ENCODE measurements around the gene FBLIM1. TPM values are rescaled to one million over a fixed set of nuclear protein-coding genes. Genes with fewer than 3 reads are reported as not detected.
"Not testable (repeated sequence)": the region's sequence is repeated elsewhere in the genome, so short reads cannot be mapped to it uniquely, and the experiment has no call there.

The FBLIM1 gene
- total RNA-seq, 1 donor from 2014 or later: 14.6 TPM

GRCh38 chr1:15768388-15768787 is 9.8 kb downstream of the FBLIM1 start:
- no peak for DNase-seq

DNA sequence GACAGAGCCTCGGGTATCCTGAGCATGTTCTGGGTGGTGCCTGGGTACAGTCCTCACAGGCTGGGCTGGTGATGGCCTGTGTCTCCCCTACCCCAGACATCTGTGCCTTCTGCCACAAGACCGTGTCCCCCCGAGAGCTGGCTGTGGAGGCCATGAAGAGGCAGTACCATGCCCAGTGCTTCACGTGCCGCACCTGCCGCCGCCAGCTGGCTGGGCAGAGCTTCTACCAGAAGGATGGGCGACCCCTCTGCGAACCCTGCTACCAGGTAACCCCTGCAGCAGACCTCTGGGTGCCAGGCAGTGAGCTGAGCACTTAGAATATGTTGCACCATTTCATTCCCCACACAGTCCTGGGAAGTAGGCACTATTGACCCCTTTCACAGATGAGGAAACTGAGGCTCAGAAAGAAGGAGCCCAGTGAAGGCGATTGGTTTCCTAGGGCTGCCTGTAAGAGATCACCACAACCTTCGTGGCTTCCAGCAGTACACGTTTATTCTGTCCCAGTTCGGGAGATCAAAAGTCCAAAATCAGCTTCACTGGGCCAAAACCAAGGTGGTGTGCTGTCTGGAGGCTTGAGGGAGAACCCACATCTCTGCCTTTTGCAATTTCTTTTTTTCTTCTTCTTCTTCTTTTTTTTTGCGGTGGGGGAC is 11.8 kb downstream of the FBLIM1 start:
- no peak for DNase-seq

DNA sequence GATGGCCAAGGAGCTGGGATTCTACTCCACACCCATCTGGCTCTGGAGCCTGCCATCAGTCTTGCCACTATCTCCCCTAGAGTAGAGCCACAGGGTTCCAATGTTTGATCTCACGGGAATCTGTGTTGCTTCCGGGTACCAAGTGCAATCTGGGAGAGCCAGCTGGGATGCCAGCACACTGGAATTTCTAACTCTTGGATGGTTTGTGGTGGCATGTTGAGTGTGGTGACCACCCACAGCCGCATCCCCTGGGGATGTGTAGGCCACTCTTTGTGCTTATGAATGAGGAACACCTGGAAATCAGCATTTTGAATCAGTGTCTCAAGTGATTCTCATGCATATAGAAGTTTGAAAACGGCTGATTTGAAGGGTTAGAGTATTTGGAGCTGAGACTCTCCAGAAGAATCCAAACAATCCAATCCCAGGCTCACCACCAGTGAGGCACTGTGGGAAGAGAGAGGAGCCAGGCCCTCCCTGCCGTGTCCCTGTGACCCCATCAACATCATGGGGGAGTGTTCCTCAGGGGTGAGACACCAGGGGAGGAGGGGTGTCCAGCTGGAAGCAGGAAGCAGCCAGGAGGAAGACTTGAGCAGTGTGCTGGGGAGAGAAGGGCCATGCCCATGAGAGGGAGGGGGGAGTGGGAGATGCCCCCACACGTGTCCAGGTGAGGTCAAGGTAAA is 13.4 kb downstream of the FBLIM1 start:
- DNase-seq: no peak

- no peak for DNase-seq
Measured at GRCh38 chr1:15775706-15776105, 17.1 kb downstream of the FBLIM1 start.

- DNase-seq: no peak
Measured at GRCh38 chr1:15777909-15778707, 19.5 kb downstream of the FBLIM1 start.

GRCh38 chr1:15785683-15786082 is 27.1 kb downstream of the FBLIM1 start:
- DNase-seq: no peak

DNA sequence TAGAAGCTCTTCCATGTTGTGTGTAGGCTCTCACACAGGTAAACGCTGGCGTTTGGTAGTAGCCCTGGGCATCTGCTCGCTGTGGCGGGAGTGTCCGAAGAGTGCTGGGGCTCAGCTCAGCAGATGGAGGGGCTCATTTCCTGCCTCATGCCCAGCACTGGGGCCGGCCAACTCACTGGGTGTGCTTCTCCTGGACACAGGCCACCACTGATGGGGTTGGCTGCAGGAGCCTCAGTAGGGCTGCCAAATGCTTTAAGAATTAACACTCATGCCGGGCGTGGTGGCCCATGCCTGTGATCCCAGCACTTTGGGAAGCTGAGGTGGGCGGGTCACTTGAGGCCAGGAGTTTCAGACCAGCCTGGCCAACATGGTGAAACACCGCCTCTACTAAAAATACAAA is 28.0 kb downstream of the FBLIM1 start:
- no peak for DNase-seq

GRCh38 chr1:15788624-15789301 is 30.2 kb downstream of the FBLIM1 start:
- DNase-seq: no peak

DNA sequence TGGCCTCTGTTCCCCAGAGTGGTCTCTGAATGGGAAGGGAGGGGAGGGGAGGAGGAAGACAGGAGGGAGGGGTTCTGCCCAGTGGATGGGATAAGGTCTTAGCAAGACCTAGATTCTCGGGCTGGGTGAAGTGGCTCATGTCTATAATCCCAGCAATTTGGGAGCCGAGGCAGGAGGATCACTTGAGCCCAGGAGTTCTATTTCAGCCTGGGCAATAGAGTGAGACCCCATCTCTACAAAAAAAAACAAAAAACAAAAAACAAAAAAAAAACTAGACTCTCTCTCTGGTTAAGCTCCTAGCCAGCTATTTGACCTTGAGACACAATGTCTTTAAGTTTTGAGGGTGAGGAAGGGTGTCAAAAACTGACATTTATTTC is 37.5 kb downstream of the FBLIM1 start:
- no peak for DNase-seq

DNA sequence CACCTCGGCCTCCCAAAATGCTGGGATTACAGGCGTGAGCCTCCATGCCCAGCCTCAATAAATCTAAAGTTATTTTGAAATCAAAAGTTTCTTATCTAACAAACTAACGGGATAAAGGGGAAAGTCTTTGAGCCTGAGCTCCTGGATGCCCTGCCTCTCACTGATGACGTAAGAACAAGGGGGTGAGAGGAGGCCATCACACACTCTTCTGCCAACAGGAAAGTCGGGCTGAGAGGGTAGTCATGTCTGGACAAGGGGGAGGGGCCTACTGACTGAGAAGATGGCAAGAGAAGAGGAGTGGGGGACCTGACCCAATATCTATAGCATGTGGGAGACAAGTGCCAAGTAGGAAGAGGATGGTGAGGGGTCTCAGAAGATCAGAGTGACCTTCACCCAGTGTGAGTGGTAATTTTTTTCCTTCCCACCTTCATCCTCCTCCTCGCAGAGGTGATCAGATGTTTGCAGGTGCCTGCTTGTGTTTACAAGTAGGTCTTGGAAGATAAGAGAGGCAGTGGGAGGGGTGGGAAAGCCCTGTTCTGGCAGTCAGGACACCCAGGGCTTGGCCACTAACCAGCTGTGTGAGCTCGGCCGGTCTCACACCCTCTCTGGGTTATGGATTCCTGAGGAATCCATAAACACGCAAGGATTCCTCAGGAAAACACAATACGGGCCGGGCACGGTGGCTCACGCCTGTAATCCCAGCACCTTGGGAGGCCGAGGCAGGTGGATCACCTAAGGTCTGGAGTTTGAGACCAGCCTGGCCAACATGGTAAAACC is 39.2 kb downstream of the FBLIM1 start:
- no peak for DNase-seq

GRCh38 chr1:15799004-15799867 is 40.6 kb downstream of the FBLIM1 start:
- no peak for DNase-seq

- no peak for DNase-seq
Measured at GRCh38 chr1:15799928-15800835, 41.6 kb downstream of the FBLIM1 start.

DNA sequence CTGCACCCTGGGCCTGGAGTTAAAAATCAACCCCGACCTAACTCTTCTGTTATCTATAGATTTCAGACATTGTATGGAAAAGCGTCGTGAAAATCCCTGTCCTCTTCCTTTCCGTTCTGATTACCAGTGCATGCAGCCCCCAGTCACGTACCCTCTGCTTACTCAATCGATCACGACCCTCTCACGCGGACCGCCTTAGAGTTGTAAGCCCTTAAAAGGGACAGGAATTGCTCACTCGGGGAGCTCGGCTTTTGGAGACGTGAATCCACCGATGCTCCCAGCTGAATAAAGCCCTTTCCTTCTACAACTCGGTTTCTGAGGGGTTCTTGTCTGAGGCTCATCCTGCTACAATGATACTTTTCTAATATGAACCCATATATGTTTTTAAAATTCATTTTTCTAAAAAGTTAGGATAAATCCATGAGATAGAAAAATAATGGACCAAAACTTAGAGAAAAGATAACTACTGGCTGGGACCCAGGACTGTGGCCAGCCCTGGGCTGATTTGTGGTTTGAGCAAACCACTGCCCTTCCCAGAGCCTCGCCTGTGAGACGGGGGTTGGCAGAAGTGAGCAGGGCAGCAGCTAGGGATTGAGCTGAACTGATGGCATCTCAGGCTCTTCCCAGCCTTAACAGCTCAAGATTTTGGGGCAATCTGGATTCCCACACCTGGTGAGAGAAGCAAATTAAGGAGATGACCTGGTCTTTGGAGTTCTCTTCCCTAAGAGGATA is 43.8 kb downstream of the FBLIM1 start:
- no peak for DNase-seq

GRCh38 chr1:15803380-15803779 is 44.8 kb downstream of the FBLIM1 start:
- no peak for DNase-seq

GRCh38 chr1:15804060-15804459 is 45.5 kb downstream of the FBLIM1 start:
- no peak for DNase-seq

- DNase-seq: no peak
Measured at GRCh38 chr1:15807121-15807520, 48.5 kb downstream of the FBLIM1 start.

DNA sequence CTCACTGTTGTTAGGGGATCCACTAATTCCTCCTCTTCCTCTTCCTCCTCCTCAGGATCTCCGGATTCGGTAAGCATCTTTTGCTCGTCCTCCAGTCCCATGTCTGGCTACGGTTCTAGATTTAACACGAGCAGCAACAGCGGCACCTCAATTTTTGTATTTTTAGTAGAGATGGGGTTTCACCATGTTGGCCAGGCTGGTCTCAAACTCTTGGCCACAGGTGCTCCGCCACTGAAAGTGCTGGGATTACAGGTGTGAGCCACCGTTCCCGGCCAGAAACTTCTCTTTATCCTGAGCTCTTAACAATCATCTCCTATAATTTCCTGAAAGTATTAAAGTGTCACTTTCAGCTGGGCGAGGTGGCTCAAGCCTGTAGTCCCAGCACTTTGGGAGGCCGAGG is 49.0 kb downstream of the FBLIM1 start, which contains the start of gene UQCRHL:
Gene UQCRHL, minus strand, starts transcription at position 101 of the 400 bp plus-strand sequence. Its CDS starts 0 bp downstream, at position 101.
- DNase-seq: not testable (repeated sequence)

DNA sequence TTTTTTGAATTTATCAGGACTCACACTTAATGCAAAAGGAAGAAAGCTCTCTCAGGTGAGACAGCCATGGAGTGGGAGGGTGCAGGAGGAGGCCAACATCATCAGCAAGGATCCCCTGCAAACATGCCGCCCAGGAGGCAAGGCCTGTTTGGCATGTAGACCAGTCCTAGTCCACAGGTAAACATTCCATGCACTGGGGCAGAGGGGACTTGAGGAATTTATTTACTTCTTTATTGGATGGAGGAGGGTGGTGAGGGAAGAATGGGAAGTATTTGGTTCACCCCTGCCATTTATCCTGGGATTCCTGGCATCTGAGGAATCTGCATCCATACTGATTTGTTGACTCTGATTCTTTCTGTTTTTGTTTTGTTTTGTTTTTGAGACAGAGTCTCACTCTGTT is 50.4 kb downstream of the FBLIM1 start:
- no peak for DNase-seq

DNA sequence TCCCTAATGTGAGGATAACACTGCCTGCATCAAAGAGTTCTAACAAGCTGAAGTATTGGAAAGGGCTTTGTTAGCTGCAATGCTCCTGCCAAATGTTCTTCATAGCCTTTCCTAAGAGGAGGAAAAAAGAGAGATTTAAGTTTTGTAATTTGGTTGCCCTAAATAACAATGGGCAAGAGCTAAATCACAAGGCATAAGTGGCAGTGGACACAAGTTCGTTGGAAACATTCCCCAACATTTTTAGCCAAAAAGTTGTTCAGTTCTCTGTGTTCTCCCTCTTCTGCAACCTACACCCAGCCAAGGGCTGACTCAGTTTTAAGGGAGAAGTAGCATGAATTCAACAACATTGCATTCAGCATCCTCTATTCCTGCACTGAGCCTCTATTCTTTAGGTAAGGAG is 51.5 kb downstream of the FBLIM1 start:
- no peak for DNase-seq

Data from skin of body (tissue), 2 donors.